ENCODE results near the gene CFAP99. TPM values are rescaled to one million over a fixed set of nuclear protein-coding genes. Genes with fewer than 3 reads are reported as not detected.

Gene CFAP99
- total and polyA plus RNA-seq, 4 donors: 0.20 to 6.4 (median 5.9) TPM

DNA sequence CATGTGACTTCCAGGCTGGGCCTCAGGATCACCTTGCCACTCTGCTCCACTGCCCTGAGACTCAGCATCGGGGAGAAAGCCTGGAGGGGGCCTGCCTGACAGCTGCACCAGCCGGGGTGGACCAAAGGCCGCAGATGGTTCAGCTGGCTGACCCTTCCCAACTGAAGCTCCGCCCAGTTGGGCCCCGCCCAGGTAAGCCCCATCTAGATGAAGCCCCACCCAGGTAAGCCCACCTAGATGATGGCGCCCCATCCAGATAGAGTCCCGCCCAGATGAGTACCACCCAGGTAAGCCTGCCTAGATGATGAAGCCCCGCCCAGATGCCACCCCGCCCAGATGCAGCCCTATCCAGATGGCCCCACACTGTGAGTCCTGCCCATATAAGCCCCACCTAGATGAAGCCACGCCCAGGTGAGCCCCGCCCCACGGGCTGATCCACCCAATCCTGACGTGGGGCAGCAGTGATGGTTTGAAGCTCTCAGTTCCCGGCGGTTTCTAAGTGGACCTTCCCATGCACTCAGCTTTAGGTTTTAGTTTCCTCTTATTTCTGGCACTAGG is 10.3 kb upstream of the CFAP99 start:
- no peaks in the 10 kb centered on the region for H3K9me3 ChIP-seq (ENCODE audit: control insufficient read depth, insufficient read depth, low read length)
- WGBS (ENCODE audit: insufficient coverage): 77% methylated on average over 10 of the region's 15 CpGs
- no peak overlapping the region for H3K4me3 ChIP-seq (ENCODE audit: low read depth, low read length)
- H3K36me3 ChIP-seq (ENCODE audit: control insufficient read depth, insufficient read depth, low read length): no peaks in the 10 kb centered on the region
- no peak for DNase-seq (ENCODE audit: low read depth in 4 of 6, low spot score in 6 of 6)
- peaks cover 29% of the 10 kb centered on the region for H3K4me1 ChIP-seq (ENCODE audit: control insufficient read depth, insufficient read depth, low read length)
- H3K27me3 ChIP-seq (ENCODE audit: control insufficient read depth, insufficient read depth, low read length): peaks cover 12% of the 10 kb centered on the region
- no peak overlapping the region for H3K27ac ChIP-seq (ENCODE audit: low read depth, low read length)

- Histone ChIP-seq H3K27ac (ENCODE audit: low read depth, low read length) (no peak overlapping the region), H3K9me3 (ENCODE audit: control insufficient read depth, insufficient read depth, low read length) (no peaks in the 10 kb centered on the region), H3K4me1 (ENCODE audit: control insufficient read depth, insufficient read depth, low read length) (peaks cover 33% of the 10 kb centered on the region), H3K27me3 (ENCODE audit: control insufficient read depth, insufficient read depth, low read length) (peaks cover 16% of the 10 kb centered on the region), H3K4me3 (ENCODE audit: low read depth, low read length) (no peak overlapping the region), H3K36me3 (ENCODE audit: control insufficient read depth, insufficient read depth, low read length) (no peaks in the 10 kb centered on the region)
- WGBS (ENCODE audit: insufficient coverage): 90% methylated on average over 10 of the region's 10 CpGs
- DNase-seq (ENCODE audit: low read depth in 4 of 6, low spot score in 6 of 6): no peak
These were observed 9.8 kb upstream of the CFAP99 start for GRCh38 chr4:2408976-2409375.

- 85% methylated on average over 8 of the region's 14 CpGs for WGBS (ENCODE audit: insufficient coverage)
- peaks cover 34% of the 10 kb centered on the region for H3K4me1 ChIP-seq (ENCODE audit: control insufficient read depth, insufficient read depth, low read length)
- DNase-seq (ENCODE audit: low read depth in 4 of 6, low spot score in 6 of 6): no peak
These were observed 9.4 kb upstream of the CFAP99 start for GRCh38 chr4:2409381-2409783.

GRCh38 chr4:2411786-2412510 is 6.8 kb upstream of the CFAP99 start:
- Histone ChIP-seq H3K27ac (ENCODE audit: low read depth, low read length) (no peak overlapping the region), H3K36me3 (ENCODE audit: control insufficient read depth, insufficient read depth, low read length) (no peaks in the 10 kb centered on the region), H3K4me1 (ENCODE audit: control insufficient read depth, insufficient read depth, low read length) (peaks cover 46% of the 10 kb centered on the region), H3K27me3 (ENCODE audit: control insufficient read depth, insufficient read depth, low read length) (peaks cover 43% of the 10 kb centered on the region), H3K4me3 (ENCODE audit: low read depth, low read length) (no peak overlapping the region), H3K9me3 (ENCODE audit: control insufficient read depth, insufficient read depth, low read length) (no peaks in the 10 kb centered on the region)
- 84% methylated on average over 13 of the region's 14 CpGs for WGBS (ENCODE audit: insufficient coverage)
- no peak for DNase-seq (ENCODE audit: low read depth in 4 of 6, low spot score in 6 of 6)

More at GRCh38 chr4:2409381-2409783, 9.4 kb upstream of the CFAP99 start:
- H3K27me3 ChIP-seq (ENCODE audit: control insufficient read depth, insufficient read depth, low read length): peaks cover 20% of the 10 kb centered on the region
- H3K9me3 ChIP-seq (ENCODE audit: control insufficient read depth, insufficient read depth, low read length): no peaks in the 10 kb centered on the region
- no peaks in the 10 kb centered on the region for H3K36me3 ChIP-seq (ENCODE audit: control insufficient read depth, insufficient read depth, low read length)
- H3K27ac ChIP-seq (ENCODE audit: low read depth, low read length): no peak overlapping the region
- H3K4me3 ChIP-seq (ENCODE audit: low read depth, low read length): no peak overlapping the region

DNA sequence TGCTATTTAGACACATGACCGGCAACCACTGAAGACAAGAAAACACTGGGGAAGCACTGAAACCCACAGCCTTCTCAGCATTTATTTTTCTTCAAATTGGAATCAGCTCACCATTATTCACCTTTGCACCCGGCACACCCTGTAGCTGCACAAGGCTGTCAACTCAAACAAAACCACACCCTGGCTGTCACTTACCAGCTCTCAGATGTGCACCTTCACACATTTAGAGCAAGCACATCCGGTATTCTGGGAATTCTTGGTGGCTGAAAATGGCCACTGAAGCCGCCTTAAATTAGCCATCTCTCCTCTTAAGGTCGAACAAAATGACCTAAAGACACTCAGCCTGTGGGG is 6.2 kb upstream of the CFAP99 start:
- H3K27me3 ChIP-seq (ENCODE audit: control insufficient read depth, insufficient read depth, low read length): peaks cover 45% of the 10 kb centered on the region
- peak overlapping the region; percentile 47 for H3K27ac ChIP-seq (ENCODE audit: low read depth, low read length)
- H3K9me3 ChIP-seq (ENCODE audit: control insufficient read depth, insufficient read depth, low read length): no peaks in the 10 kb centered on the region
- DNase-seq (ENCODE audit: low read depth in 4 of 6, low spot score in 6 of 6): no peak
- no peak overlapping the region for H3K4me3 ChIP-seq (ENCODE audit: low read depth, low read length)
- 68% methylated on average over 5 of the region's 5 CpGs for WGBS (ENCODE audit: insufficient coverage)
- H3K4me1 ChIP-seq (ENCODE audit: control insufficient read depth, insufficient read depth, low read length): peaks cover 49% of the 10 kb centered on the region
- no peaks in the 10 kb centered on the region for H3K36me3 ChIP-seq (ENCODE audit: control insufficient read depth, insufficient read depth, low read length)

GRCh38 chr4:2412885-2413716 is 5.7 kb upstream of the CFAP99 start:
- WGBS (ENCODE audit: insufficient coverage): 10% methylated on average over 27 of the region's 30 CpGs
- Histone ChIP-seq H3K27me3 (ENCODE audit: control insufficient read depth, insufficient read depth, low read length) (peaks cover 51% of the 10 kb centered on the region), H3K36me3 (ENCODE audit: control insufficient read depth, insufficient read depth, low read length) (no peaks in the 10 kb centered on the region), H3K4me3 (ENCODE audit: low read depth, low read length) (no peak overlapping the region), H3K27ac (ENCODE audit: low read depth, low read length) (peak overlapping the region; percentile 47), H3K9me3 (ENCODE audit: control insufficient read depth, insufficient read depth, low read length) (no peaks in the 10 kb centered on the region), H3K4me1 (ENCODE audit: control insufficient read depth, insufficient read depth, low read length) (peaks cover 55% of the 10 kb centered on the region)
- DNase-seq (ENCODE audit: low read depth in 4 of 6, low spot score in 6 of 6): peak in 2 of 6 donors; percentile 43 to 58

DNA sequence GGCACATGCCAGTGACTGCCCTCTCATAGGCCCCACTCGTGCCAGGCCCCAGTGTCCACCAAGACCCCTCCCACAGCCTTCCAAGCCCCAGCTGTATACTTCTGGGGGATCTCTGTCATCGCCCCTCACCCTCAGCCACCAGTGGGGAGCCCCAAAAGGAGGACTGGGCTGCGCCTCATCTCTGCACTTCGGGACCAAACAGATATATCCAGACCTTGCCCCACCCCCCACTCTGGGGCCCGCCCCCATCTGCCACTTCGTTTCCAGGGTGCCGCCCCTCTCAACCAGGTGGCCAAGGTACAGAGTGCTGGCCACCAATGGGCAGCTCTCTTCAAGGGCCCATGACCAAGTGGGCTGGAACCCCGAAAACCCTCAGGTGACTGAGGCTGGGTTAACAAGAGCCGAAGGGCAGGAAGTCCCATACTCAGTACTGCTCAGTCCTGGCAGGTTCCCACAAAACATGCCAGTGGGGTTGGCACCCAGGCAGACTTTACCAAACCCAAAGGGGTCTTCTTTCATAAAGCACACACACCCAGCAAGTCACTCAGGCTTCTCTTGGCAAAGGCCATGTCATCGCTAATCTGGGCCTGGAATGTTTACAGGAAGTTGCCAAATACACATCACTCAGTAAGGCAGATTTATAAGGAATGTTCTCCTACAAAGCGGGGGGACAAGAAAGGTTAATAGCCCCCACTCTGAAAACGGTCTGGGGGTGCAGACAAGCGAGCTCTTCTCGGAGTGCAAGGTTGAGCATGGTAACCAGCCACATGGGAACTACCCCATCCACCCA is 4.7 kb upstream of the CFAP99 start:
- DNase-seq (ENCODE audit: low read depth in 4 of 6, low spot score in 6 of 6): no peak
- no peak overlapping the region for H3K4me3 ChIP-seq (ENCODE audit: low read depth, low read length)
- 68% methylated on average over 13 of the region's 14 CpGs for WGBS (ENCODE audit: insufficient coverage)
- H3K27ac ChIP-seq (ENCODE audit: low read depth, low read length): no peak overlapping the region
- H3K27me3 ChIP-seq (ENCODE audit: control insufficient read depth, insufficient read depth, low read length): peaks cover 52% of the 10 kb centered on the region
- peaks cover 57% of the 10 kb centered on the region for H3K4me1 ChIP-seq (ENCODE audit: control insufficient read depth, insufficient read depth, low read length)
- H3K9me3 ChIP-seq (ENCODE audit: control insufficient read depth, insufficient read depth, low read length): no peaks in the 10 kb centered on the region
- no peaks in the 10 kb centered on the region for H3K36me3 ChIP-seq (ENCODE audit: control insufficient read depth, insufficient read depth, low read length)

DNA sequence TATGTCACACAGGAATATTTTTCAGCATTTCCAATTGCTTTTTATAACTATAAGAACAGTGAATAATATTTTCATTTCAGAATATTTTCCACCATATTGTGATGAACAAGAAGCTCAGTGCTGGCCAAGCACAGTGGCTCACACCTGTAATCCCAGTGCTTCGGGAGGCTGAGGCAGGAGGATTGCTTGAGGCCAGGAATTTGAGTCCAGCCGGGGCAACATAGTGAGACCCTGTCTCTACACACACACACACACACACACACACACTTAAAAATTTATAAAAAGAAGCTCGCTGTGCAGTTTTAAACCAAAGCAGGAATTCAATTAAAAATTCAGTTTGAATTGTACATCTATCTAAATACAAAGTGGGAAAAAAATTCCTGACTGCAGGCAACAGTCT is 3.5 kb upstream of the CFAP99 start:
- Histone ChIP-seq H3K36me3 (ENCODE audit: control insufficient read depth, insufficient read depth, low read length) (no peaks in the 10 kb centered on the region), H3K4me3 (ENCODE audit: low read depth, low read length) (no peak overlapping the region), H3K9me3 (ENCODE audit: control insufficient read depth, insufficient read depth, low read length) (no peaks in the 10 kb centered on the region), H3K27me3 (ENCODE audit: control insufficient read depth, insufficient read depth, low read length) (peaks cover 64% of the 10 kb centered on the region), H3K4me1 (ENCODE audit: control insufficient read depth, insufficient read depth, low read length) (peaks cover 56% of the 10 kb centered on the region), H3K27ac (ENCODE audit: low read depth, low read length) (peak overlapping the region; percentile 7)
- WGBS (ENCODE audit: insufficient coverage): no CpG with 5 or more reads among the region's 3 CpGs
- no peak for DNase-seq (ENCODE audit: low read depth in 4 of 6, low spot score in 6 of 6)

- H3K27ac ChIP-seq (ENCODE audit: low read depth, low read length): no peak overlapping the region
- no peaks in the 10 kb centered on the region for H3K9me3 ChIP-seq (ENCODE audit: control insufficient read depth, insufficient read depth, low read length)
- H3K27me3 ChIP-seq (ENCODE audit: control insufficient read depth, insufficient read depth, low read length): peaks cover 72% of the 10 kb centered on the region
- peaks cover 56% of the 10 kb centered on the region for H3K4me1 ChIP-seq (ENCODE audit: control insufficient read depth, insufficient read depth, low read length)
- peak overlapping the region; percentile 10 for H3K4me3 ChIP-seq (ENCODE audit: low read depth, low read length)
- 44% methylated on average over 17 of the region's 17 CpGs for WGBS (ENCODE audit: insufficient coverage)
- DNase-seq (ENCODE audit: low read depth in 4 of 6, low spot score in 6 of 6): no peak
- no peaks in the 10 kb centered on the region for H3K36me3 ChIP-seq (ENCODE audit: control insufficient read depth, insufficient read depth, low read length)
These were observed 2.7 kb upstream of the CFAP99 start for GRCh38 chr4:2415881-2416563.

Data from spinal cord (tissue), 10 donors.